Suppressor macrophage treated with lipopolysaccharide for 1 hour (primary cell): ENCODE measurements around the gene NOM1.

Source experiments
- DNase-seq, 3 donors: peaks; one replicate each; pipeline ENCODE4 v3.0.0-alpha.2; 2020 to 2022

NOM1 gene

DNA sequence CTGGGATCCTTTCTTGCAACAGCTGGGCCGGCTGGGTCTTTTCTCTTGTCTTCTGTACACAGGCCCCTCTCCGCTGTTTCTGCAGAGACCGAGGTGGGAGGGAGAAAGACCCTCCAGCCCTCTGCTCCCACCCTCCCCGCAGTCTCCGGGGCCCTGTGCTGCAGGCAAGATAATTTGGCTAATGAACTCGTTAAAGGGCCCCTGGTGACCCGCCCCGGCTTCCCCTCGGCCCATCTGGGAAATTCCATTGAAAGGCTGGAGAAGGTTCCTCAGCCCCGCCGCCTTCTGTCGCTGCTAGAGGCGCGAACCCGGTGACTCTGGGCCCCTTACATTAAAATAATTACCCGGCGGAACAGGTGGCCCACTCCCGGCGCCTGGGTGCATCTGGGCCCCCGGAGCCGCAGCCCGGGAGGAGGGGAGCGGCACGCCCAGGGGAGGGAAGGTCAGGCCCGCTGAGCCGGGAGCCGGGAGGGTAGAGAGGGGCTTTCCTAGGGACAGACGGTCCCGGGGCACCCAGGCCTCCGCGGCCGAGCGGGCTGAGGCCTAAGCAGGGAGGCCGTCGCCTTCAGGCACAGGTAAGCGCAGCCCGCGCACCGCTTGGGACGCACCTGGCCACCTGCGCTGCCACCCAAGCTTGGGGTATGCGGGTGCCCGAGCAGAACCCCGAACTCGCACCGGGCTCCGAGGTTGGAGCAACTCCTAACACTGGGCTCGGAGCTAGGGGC lies 68.3 kb downstream of the NOM1 start:
- DNase-seq = no peak

DNA sequence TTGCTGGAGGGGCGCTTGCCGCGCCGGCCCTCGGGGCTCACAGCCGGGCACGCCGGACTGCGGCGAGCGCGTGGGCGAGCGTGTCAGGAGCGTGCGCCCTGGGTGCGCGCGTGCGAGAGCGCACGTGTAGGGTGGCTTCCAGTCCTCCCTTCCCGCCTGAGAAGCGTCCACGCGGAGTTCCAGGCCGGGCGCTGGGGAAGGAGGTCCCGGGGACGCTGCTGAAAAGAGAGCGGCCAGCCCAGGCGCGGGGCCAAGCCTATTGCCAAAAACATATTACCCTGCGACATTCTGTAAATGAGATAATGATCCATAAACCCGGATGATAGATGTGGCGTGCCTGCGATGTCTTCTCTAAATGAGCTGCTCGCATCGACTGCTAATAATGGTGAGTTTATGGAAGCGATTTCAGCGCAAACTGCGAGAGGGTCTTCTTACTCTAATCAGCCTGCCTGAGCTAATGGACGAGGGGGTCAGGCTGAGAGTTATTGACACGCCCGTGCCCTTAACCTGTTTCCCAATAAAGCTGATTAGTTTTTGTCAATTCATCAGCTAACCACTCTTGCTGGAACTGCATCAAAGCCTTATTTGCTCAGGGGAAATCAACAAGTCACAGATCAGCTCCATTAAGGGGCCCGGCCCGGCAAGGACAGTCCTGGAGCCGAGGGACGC lies 69.0 kb downstream of the NOM1 start:
- DNase-seq = no peak

DNA sequence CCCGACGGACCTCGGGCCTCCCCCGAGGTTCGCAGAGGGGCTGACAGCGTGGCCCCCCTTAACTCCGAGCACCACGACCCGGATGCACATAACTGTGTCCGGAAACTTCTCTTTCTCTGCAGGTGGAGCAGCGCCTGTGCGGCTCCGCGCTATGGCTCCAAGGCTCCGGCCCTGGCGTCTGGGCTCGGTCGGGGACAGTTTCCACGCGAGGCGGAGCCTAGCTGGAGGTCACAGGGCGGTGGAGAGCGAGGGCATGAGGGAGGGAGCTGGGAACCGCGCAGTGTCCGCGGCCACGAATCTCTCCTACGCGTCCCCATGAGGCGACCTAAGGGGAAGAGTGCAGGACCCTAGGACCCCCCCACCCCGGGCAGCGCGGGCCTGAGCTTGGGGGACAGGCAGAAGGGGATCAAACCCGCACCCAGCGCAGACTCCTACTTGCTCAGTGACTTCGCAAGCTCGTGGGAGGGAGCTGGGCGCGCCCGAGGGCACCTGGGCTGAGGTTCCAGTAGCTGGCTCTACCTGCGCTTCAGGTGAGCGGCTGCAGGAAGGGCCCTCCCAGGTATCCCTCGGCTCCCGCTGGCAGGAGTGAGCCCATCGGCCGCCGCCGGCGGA lies 69.6 kb downstream of the NOM1 start:
- no peak for DNase-seq

- DNase-seq = no peak
Measured at GRCh38 chr7:157019718-157020451, 70.4 kb downstream of the NOM1 start.

- no peak for DNase-seq
Measured at GRCh38 chr7:157020514-157021070, 71.1 kb downstream of the NOM1 start.

DNA sequence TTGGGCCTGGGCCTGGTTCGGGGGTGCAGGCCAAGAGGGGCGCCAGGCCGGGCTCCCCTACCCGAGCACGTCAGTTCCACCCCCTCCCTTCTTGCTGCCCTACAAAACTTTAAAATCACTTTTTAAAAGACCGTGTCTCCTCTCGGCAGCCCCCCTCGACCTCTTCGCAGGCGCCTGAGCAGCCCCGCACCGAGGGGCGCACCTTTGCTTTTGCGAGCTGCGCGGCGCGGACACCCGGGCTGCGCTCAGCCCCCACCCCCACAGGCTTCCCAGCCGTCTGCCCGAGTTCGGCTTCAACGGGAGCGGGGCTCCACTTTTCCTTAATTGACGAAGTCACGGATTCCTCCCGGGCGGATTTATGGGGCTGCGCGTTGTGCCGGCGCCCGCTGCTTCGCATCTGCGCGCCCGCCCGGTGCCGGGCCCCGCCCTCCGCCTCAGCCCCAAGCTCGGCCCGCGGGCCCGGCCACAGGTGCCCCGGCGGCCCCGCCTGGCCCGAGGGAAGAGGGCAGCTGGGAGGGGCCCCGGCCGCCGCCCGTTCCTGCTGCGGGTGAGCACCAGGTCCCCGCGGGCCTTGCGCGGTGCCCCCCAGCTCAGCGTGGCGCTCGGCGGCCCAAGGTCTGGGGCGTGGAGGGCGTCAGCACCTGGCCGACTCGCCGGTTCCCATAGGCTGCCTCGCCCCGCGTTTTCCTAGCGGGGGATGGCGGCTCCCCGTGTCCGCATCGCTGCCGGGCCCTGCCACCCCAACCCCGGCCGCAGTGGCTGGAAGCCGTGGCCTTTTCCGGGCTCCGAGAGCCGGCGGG lies 71.8 kb downstream of the NOM1 start:
- DNase-seq = no peak

DNA sequence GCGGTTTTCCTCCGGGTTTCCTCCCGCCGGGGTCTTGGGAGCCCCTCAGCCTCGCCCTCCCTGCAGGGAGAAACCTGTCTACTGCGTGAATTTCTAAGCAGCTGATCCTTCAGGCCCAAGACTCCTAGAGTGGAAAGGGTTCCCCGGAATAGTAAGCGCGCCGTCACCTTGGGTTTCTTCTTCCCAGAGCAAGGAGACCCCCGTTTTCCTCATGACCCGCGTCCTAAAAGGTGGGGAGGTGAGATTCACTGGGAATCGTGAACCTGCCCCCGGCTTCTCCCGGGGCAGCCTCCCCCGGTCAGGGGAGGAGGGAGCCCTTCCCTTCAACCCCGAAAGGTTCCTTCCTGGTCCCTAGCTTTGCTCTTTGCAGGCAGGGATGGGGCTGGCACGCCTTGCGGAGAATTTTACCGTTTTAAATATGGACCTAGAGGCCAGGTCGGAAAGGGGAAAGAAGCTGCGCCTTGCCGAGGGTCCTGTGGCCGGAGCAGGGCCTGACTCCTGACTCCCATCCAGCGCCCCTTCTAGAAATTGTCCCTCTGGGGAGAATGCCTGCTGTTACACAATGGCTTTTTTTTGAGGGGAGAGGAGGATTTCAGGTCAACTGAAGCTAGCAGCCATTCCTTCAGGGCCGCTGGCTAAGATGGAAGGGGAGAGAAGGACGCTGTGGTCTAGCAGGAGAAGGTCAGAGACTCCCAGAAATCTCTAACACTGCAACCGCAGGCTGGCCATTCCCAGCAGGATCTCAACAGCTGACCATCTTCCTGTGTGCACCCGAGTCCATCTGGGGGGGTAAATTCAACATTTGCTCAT lies 72.6 kb downstream of the NOM1 start:
- no peak for DNase-seq
